Neuronal stem cell (in vitro differentiated cells): Measurements from ENCODE around the gene ZNF77.

ENCODE experiments used
- DNase-seq: peaks from one replicate; pipeline ENCODE4 v3.0.0-alpha.2; 2013; ENCODE audit warnings: low spot score
- H2AFZ ChIP-seq: one replicate; pipeline ENCODE4 v1.6.1; 2013; ENCODE audit warnings: mild to moderate bottlenecking, low read length, inconsistent platforms
- H2AK5ac ChIP-seq: 2 replicates; pipeline ENCODE4 v1.6.1; 2013; ENCODE audit warnings: low read depth, mild to moderate bottlenecking, inconsistent platforms, low read length, moderate library complexity, mixed read lengths
- H2BK120ac ChIP-seq: 2 replicates; pipeline ENCODE4 v1.6.1; 2013; ENCODE audit warnings: low read depth, mild to moderate bottlenecking, inconsistent platforms, low read length, moderate library complexity, mixed read lengths
- H2BK12ac ChIP-seq: one replicate; pipeline ENCODE4 v1.6.1; 2013; ENCODE audit warnings: low read length, inconsistent platforms
- H2BK15ac ChIP-seq: 2 replicates; pipeline ENCODE4 v1.6.1; 2013; ENCODE audit warnings: mild to moderate bottlenecking, low read length, inconsistent platforms, mixed read lengths
- H2BK5ac ChIP-seq: one replicate; pipeline ENCODE4 v1.6.1; 2013; ENCODE audit warnings: inconsistent platforms, mild to moderate bottlenecking, low read length, moderate library complexity
- H3K14ac ChIP-seq: one replicate; pipeline ENCODE4 v1.6.1; 2013; ENCODE audit warnings: low read length, inconsistent platforms
- H3K18ac ChIP-seq: 2 replicates; pipeline ENCODE4 v1.6.1; 2013; ENCODE audit warnings: low read length, inconsistent platforms
- H3K23ac ChIP-seq: 2 replicates; pipeline ENCODE4 v1.6.1; 2013; ENCODE audit warnings: low read depth, mild to moderate bottlenecking, mixed read lengths, low read length, inconsistent platforms; ENCODE audit not compliant: poor library complexity
- H3K27ac ChIP-seq: replicated peaks from 3 replicates; pipeline ENCODE4 v1.5.1; 2013; ENCODE audit warnings: low read length, inconsistent platforms
- H3K27me3 ChIP-seq, 3 experiments: 2 replicates each; pipeline ENCODE4 v1.6.1; 2013; ENCODE audit warnings: low read length in 3 of 3, mild to moderate bottlenecking in 2 of 3, inconsistent platforms in 1 of 3, low read depth in 1 of 3, mixed read lengths in 1 of 3, moderate library complexity in 1 of 3; ENCODE audit not compliant: control insufficient read depth in 3 of 3, insufficient read depth in 3 of 3
- H3K36me3 ChIP-seq, 2 donors: replicated peaks in 1 of 2; 2 replicates each; pipeline ENCODE4 v1.6.1; 2013; ENCODE audit warnings: low read length in 2 of 2; ENCODE audit not compliant: control insufficient read depth in 2 of 2, insufficient read depth in 2 of 2
- H3K4ac ChIP-seq: 2 replicates; pipeline ENCODE4 v1.6.1; 2013; ENCODE audit warnings: inconsistent platforms, mild to moderate bottlenecking, low read length, moderate library complexity
- H3K4me1 ChIP-seq, 2 donors: 1 replicate in 1 of 2; 2 replicates in 1 of 2; pipeline ENCODE4 v1.6.1; 2013; ENCODE audit warnings: low read length in 2 of 2, low read depth in 1 of 2; ENCODE audit not compliant: control insufficient read depth in 2 of 2, insufficient read depth in 1 of 2
- H3K4me2 ChIP-seq: one replicate; pipeline ENCODE4 v1.6.1; 2013; ENCODE audit warnings: mild to moderate bottlenecking, low read length, inconsistent platforms; ENCODE audit not compliant: insufficient read depth, poor library complexity, severe bottlenecking
- H3K4me3 ChIP-seq, 2 donors: 2 replicates each; pipeline ENCODE4 v1.5.1; 2013; ENCODE audit warnings: low read length in 2 of 2, mild to moderate bottlenecking in 2 of 2, inconsistent platforms in 1 of 2, moderate library complexity in 1 of 2
- H3K79me1 ChIP-seq: one replicate; pipeline ENCODE4 v1.6.1; 2013; ENCODE audit warnings: low read depth, mild to moderate bottlenecking, inconsistent platforms, low read length, moderate library complexity
- H3K9ac ChIP-seq: one replicate; pipeline ENCODE4 v1.6.1; 2013; ENCODE audit warnings: mild to moderate bottlenecking, low read depth, low read length, inconsistent platforms; ENCODE audit not compliant: poor library complexity
- H3K9me3 ChIP-seq, 2 donors: replicated peaks in 1 of 2; 2 replicates each; pipeline versions ENCODE3 to v1.6.1; 2013; ENCODE audit warnings: low read length in 2 of 2, mild to moderate bottlenecking in 2 of 2, inconsistent platforms in 1 of 2, low read depth in 1 of 2, mixed read lengths in 1 of 2, moderate library complexity in 1 of 2; ENCODE audit not compliant: control insufficient read depth in 2 of 2, insufficient read depth in 1 of 2
- H4K8ac ChIP-seq: one replicate; pipeline ENCODE4 v1.6.1; 2013; ENCODE audit warnings: low read depth, mild to moderate bottlenecking, inconsistent platforms, low read length, moderate library complexity
- H4K91ac ChIP-seq: one replicate; pipeline ENCODE4 v1.6.1; 2013; ENCODE audit warnings: low read length, low read depth, mild to moderate bottlenecking, inconsistent platforms; ENCODE audit not compliant: poor library complexity
- WGBS, 2 donors: extraction: QIAGEN DNeasy Blood & Tissue Kit; methylation state at CpG; one replicate each; pipeline ENCODE4 v1.1.7; 2013; ENCODE audit warnings: missing lambda C conversion rate in 2 of 2, mixed read lengths in 1 of 2; ENCODE audit not compliant: insufficient read length in 2 of 2, insufficient replicate concordance in 1 of 2; ENCODE audit errors: extremely low coverage in 2 of 2; 5-methylcytosine and 5-hydroxymethylcytosine counted together

Gene ZNF77

DNA sequence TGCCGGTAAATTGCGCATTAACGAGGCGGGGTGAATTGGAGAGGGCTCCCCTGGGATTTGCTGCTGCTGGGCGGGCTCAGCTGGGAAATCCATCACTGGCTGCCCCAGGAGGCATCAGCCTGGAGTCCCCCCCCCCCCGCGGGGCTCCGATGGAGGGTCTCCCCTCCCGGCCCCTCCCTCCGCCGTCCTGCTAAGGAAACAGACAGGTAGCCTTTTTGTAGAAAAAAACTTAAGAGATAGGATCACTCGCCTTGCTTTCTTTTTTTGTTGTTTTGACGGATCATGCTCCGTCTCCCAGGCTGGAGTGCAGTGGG lies 39.4 kb upstream of the ZNF77 start:
- Histone ChIP-seq H3K27me3 (peaks cover 0 to 31% (median 27%) of the 10 kb centered on the region in 3 experiments), H3K4me2 (no peak overlapping the region), H4K91ac (no peak overlapping the region), H2BK120ac (no peak overlapping the region), H3K4ac (no peak overlapping the region), H3K9ac (no peak overlapping the region), H3K23ac (no peak overlapping the region), H2BK5ac (no peak overlapping the region), H3K79me1 (no peaks in the 10 kb centered on the region), H2BK12ac (no peak overlapping the region), H4K8ac (no peak overlapping the region), H2AK5ac (no peak overlapping the region), H3K18ac (no peak overlapping the region), H2AFZ (peak overlapping the region; percentile 84), H2BK15ac (no peak overlapping the region), H3K9me3 (no peaks in the 10 kb centered on the region), H3K14ac (no peak overlapping the region), H3K4me3 (peak overlapping the region in 1 of 2 donors; percentile 21), H3K4me1 (peaks cover 25 to 39% of the 10 kb centered on the region in 2 donors), H3K27ac (no peak overlapping the region), H3K36me3 (no peaks in the 10 kb centered on the region)
- WGBS, 2 donors, result no CpG with 5 or more reads among the region's 14 CpGs
- DNase-seq, result no peak

DNA sequence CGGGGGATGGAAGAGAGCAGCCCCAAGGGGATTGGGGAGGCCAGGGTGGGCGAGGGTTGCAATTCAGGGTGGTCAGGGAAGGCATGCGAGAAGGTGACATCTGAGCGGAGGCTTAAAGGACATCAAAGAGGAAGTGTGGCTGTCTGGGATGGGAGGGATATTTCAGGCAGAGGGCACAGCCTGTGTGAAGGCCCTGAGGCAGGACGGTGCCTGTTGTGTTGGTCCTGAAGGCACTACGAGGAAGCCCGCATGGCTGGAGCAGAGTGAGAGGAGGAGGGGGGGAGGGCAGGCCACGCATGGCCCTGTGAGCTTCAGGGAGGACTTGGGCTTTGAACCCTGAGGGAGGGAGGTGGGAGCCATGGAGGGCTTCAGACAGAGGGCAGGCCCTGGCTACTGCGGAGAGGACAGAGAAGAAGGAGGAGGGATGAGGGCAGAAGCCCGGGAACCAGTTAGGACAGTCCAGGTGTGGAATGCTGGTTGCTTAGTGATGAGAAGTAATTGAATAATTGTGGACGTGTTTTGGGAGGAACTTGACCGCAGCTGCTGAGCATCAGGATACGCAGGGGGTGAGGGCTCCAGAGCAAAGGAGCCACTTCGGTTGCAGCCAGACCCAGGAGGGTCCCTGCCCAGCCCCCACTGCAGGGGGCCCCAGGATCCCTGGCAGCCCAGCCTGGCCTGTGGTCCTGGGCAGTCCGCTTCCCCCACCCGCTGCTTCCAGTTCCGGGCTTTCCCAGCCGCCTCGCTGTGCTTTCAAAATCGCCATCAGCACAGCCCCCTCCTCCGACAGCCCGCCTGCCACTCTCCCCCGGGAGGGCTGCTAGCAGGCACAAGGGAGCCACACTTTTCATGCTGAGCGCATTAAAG lies 38.8 kb upstream of the ZNF77 start:
- peak; percentile 78 for DNase-seq
- Histone ChIP-seq H3K14ac (no peak overlapping the region), H3K36me3 (no peaks in the 10 kb centered on the region), H3K79me1 (no peaks in the 10 kb centered on the region), H2BK5ac (peak overlapping the region; percentile 70), H2BK12ac (no peak overlapping the region), H4K91ac (no peak overlapping the region), H3K4ac (no peak overlapping the region), H3K4me2 (no peak overlapping the region), H3K27me3 (peaks cover 0 to 30% (median 28%) of the 10 kb centered on the region in 3 experiments), H2AK5ac (peak overlapping the region; percentile 97), H3K27ac (no peak overlapping the region), H3K4me3 (peak overlapping the region in 1 of 2 donors; percentile 21), H3K23ac (peak overlapping the region; percentile 83), H3K9ac (peak overlapping the region; percentile 30), H3K9me3 (no peaks in the 10 kb centered on the region), H2BK15ac (peak overlapping the region; percentile 19), H4K8ac (no peak overlapping the region), H3K4me1 (peaks cover 25 to 39% of the 10 kb centered on the region in 2 donors), H2BK120ac (peak overlapping the region; percentile 67), H3K18ac (peak overlapping the region; percentile 96), H2AFZ (peak overlapping the region; percentile 84)
- WGBS, 2 donors, result no CpG with 5 or more reads among the region's 24 CpGs

DNA sequence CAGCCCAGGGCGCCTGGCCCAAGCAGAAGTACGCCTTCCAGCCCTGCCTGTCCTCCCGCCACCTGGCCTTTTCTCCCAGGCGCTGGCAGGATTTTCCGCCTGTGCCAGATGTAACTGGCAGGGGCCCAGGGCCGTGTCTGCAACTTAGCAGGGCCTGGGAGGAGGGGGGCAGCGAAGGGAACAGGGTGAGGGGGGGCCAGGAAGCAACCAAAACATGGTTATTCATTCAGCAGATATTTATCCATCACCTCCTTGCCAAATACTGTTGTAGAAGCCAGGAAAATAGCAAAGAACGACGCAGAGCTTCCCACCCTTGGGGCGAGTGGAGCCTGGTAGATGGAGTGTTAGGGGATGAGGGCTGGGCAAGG lies 38.2 kb upstream of the ZNF77 start:
- Histone ChIP-seq H3K9me3 (no peaks in the 10 kb centered on the region), H2BK12ac (no peak overlapping the region), H2AFZ (peak overlapping the region; percentile 70), H3K14ac (no peak overlapping the region), H3K23ac (peak overlapping the region; percentile 83), H3K27me3 (peaks cover 0 to 36% (median 33%) of the 10 kb centered on the region in 3 experiments), H4K91ac (no peak overlapping the region), H2AK5ac (peak overlapping the region; percentile 97), H3K4me3 (no peak overlapping the region), H3K4ac (no peak overlapping the region), H3K79me1 (no peaks in the 10 kb centered on the region), H3K4me2 (no peak overlapping the region), H2BK120ac (no peak overlapping the region), H3K36me3 (no peaks in the 10 kb centered on the region), H3K27ac (no peak overlapping the region), H4K8ac (no peak overlapping the region), H2BK5ac (peak overlapping the region; percentile 70), H3K9ac (peak overlapping the region; percentile 30), H2BK15ac (peak overlapping the region; percentile 54), H3K18ac (peak overlapping the region; percentile 72), H3K4me1 (peaks cover 25 to 37% of the 10 kb centered on the region in 2 donors)
- no CpG with 5 or more reads among the region's 10 CpGs for WGBS, 2 donors
- DNase-seq, result no peak

DNA sequence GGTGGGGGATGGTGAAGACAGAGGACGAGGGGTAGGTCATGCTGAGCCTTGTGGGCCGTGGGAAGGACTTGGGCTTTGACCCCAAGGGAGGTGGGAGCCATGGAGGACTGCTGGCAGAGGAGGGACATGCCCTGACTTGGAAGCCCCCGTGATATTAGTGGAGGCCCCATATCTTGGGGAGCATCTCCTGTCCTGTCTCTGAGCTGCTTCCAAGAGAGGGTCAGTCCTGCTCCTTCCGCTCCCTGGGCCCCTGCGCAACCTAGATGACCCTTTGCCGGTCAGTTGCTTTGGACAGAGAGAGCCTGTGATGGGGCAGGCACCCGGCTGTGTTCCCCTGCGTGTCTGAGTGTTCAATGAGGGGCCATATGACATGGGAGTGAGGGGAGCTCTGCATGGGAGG lies 37.8 kb upstream of the ZNF77 start:
- Histone ChIP-seq H2BK12ac (no peak overlapping the region), H3K4me3 (no peak overlapping the region), H3K23ac (peak overlapping the region; percentile 77), H4K8ac (no peak overlapping the region), H3K27ac (no peak overlapping the region), H2BK120ac (no peak overlapping the region), H3K36me3 (no peaks in the 10 kb centered on the region), H2AFZ (peak overlapping the region; percentile 70), H3K27me3 (peaks cover 0 to 40% (median 30%) of the 10 kb centered on the region in 3 experiments), H3K14ac (no peak overlapping the region), H3K4me1 (peaks cover 25 to 37% of the 10 kb centered on the region in 2 donors), H3K4ac (no peak overlapping the region), H2AK5ac (peak overlapping the region; percentile 90), H3K18ac (peak overlapping the region; percentile 68), H3K4me2 (no peak overlapping the region), H3K9ac (no peak overlapping the region), H3K79me1 (no peaks in the 10 kb centered on the region), H3K9me3 (no peaks in the 10 kb centered on the region), H4K91ac (no peak overlapping the region), H2BK5ac (peak overlapping the region; percentile 70), H2BK15ac (peak overlapping the region; percentile 54)
- DNase-seq, result no peak
- WGBS, 2 donors, result no CpG with 5 or more reads among the region's 8 CpGs
